IPS-18c (cell line): Measurements from ENCODE around the gene CERK.
"Not testable (repeated sequence)": the region's sequence is repeated elsewhere in the genome, so short reads cannot be mapped to it uniquely, and the experiment has no call there.

Experiments used
- H3K4me3 ChIP-seq: 2 replicates; pipeline ENCODE4 v1.7.0; 2013; ENCODE audit warnings: low read depth, mild to moderate bottlenecking, low read length, moderate library complexity; ENCODE audit not compliant: insufficient read depth
- H3K9me3 ChIP-seq: one replicate; pipeline ENCODE4 v1.6.1; 2013; ENCODE audit warnings: mild to moderate bottlenecking, low read length, moderate library complexity; ENCODE audit not compliant: control insufficient read depth, insufficient read depth

The CERK gene

GRCh38 chr22:46638601-46639431 is 99.2 kb downstream of the CERK start:
- H3K9me3 ChIP-seq = no peaks in the 10 kb centered on the region
- no peak overlapping the region for H3K4me3 ChIP-seq

- H3K4me3 ChIP-seq = no peak overlapping the region
- H3K9me3 ChIP-seq = no peaks in the 10 kb centered on the region
Measured at GRCh38 chr22:46637711-46638600, 100.1 kb downstream of the CERK start.

GRCh38 chr22:46636221-46637002 is 101.6 kb downstream of the CERK start:
- Histone ChIP-seq H3K4me3 (no peak overlapping the region), H3K9me3 (no peaks in the 10 kb centered on the region)

- H3K4me3 ChIP-seq = no peak overlapping the region
- no peaks in the 10 kb centered on the region for H3K9me3 ChIP-seq
Measured at GRCh38 chr22:46635756-46636155, 102.3 kb downstream of the CERK start.

- not testable (repeated sequence) for H3K9me3 ChIP-seq, H3K4me3 ChIP-seq
Measured at GRCh38 chr22:46634973-46635685, 102.9 kb downstream of the CERK start.
